Measurements from ENCODE around the gene RGS11.

The RGS11 gene

GRCh38 chr16:296806-297510 lies 21.2 kb upstream of the RGS11 start:
- no peak for DNase-seq (ENCODE audit: low read depth)

DNA sequence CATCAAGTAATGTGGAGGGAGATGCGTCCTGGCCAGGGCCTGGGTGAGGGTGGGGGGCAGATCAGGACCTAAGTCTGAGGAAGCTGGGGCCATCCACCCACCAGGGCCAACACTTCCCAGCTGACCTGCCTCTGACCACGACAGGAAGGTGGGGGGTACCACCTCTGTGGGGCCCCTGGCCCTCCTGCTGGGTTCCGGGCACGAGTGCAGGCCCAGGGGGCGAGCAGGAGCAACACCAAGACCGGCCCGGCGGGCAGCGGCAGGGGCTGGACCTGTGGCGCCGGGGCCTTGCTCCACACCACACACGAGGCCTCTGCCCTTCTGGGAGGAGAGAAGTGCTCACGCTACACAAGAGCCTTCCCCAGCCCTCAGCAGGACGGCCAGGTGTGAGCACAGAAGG lies 20.5 kb upstream of the RGS11 start:
- no peak for DNase-seq (ENCODE audit: low read depth)

- DNase-seq (ENCODE audit: low read depth): no peak
Measured at GRCh38 chr16:293043-293775, 17.5 kb upstream of the RGS11 start.

GRCh38 chr16:291539-291938 lies 15.8 kb upstream of the RGS11 start:
- no peak for DNase-seq (ENCODE audit: low read depth)

- DNase-seq (ENCODE audit: low read depth): no peak
Measured at GRCh38 chr16:290681-291405, 15.1 kb upstream of the RGS11 start.

DNA sequence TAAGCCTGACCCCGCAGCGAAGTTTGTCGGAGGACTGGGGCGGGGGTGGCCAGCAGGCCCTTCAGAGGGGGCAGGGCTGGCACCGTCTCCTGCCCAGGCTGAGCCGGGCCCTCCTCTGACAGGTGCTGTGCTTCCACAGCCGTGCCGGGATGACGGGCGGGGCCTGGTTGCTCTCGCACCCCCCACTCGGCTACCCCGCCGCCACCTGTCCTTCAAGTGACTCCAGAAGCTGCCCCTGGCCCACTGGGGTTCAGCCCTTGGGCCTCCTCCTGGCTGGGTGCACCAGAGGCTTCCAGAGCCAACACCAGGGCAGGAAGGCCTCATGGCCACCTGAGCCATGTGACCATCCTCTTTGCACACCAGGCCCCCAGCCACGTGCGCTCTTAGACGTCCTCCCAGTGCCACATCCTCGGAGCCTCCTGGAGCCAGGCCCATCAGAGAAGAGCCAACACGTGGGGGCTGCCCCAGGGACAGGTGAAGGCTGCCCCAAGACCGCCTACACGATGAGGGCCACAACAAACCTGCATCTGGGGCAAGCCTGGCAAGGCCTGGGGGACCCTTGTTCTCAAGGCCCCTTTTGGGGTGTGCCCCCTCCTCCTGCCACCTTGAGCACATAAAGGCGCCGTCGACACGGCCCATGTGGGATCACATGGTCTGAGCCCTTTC lies 14.4 kb upstream of the RGS11 start:
- DNase-seq (ENCODE audit: low read depth): no peak

- no peak for DNase-seq (ENCODE audit: low read depth)
Measured at GRCh38 chr16:289395-289997, 13.8 kb upstream of the RGS11 start.

DNA sequence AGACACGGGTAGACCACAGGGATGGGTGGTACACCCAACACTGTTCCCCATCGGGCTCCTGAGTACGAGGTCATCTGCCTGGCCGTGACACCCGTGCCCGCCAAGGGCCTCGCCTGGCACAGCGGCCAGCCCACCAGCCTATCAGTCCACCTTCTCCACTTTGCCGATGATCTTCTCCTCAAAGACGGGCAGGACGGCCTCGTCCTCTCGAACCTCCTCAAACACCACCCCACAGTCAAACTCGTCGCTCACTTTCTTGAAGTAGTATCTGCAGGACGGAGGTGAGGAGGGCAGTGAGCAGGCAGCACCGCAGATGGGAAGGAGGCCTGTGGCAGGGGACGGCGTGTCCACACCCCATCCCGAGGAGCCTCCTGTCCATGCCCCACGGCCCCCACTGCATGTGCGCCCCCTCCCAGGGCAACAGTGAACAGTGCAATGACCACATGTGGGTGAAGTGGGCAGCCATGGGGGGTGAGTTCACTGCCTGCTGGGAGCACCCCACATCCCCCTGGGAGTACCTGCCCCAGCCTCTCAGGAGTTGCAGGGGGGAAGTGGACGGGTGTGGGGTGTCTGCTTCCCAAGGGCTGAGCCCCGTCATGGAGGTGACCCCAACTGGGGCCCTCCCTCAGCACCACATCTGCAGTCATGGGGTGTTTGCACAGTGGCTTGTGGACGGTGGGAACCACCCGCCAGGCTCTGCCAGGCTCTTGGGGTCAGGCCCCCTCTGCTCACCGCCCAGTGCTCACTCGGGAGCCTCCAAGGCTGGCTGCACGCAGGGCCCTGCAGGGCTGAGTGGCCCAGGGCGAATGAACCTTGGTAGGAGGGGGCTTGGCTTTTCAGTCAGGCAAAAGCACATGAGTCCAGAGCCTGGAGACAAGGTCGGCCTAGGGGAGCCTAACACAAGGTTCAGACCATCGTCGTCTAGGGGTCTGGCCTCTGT lies 12.5 kb upstream of the RGS11 start:
- DNase-seq (ENCODE audit: low read depth): no peak

DNA sequence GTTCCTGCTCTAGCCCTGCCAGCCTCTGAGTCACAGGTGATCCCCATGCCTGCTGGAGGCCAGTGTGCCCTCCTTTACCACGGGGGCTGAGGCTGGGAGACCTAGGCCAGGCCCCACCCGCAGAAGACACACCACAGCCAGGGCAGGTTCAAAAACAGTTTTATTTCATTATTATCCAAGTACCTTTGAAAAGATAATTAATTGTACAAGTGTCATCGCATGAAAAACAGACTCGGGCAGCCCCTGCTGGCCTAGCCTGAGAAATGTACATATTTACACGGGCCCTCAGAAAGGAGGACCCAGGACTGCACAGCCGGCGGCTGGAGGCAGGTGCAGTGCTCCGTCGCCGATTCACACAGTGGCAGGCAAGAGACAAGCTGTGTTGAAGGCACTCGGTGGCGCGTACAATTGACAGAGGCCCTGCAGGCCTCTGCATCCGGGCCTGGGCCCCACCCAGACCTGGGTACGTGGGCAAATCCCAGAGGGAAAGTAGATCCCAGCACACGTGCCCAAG lies 11.6 kb upstream of the RGS11 start:
- DNase-seq (ENCODE audit: low read depth): no peak

DNA sequence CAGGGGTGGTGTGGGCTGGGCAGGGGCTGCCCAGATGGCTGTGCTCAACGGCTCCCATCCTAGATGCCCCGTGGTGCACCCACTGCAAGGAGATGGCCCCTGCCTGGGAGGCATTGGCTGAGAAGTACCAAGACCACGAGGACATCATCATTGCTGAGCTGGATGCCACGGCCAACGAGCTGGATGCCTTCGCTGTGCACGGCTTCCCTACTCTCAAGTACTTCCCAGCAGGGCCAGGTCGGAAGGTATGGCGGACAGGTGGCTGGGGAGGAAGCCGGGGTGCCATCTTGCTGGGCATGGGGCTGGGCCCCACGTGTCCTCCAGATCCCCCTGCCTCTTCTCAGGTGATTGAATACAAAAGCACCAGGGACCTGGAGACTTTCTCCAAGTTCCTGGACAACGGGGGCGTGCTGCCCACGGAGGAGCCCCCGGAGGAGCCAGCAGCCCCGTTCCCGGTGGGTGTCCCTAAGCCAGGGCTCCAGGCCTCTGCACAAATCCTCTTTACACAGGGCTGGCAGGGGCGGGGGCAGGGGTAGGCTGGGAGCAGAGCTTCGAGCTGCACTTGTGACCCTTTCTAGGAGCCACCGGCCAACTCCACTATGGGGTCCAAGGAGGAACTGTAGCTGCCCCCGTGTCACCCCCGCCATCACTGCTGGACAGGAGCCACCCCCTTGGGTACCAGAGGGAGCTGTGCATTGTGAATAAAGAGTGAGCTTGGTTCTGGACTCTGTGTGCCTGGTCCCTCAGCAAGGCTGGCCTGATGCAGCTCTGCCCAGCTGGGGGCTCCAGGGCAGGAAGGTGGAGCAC lies 10.9 kb upstream of the RGS11 start:
- no peak for DNase-seq (ENCODE audit: low read depth)

DNA sequence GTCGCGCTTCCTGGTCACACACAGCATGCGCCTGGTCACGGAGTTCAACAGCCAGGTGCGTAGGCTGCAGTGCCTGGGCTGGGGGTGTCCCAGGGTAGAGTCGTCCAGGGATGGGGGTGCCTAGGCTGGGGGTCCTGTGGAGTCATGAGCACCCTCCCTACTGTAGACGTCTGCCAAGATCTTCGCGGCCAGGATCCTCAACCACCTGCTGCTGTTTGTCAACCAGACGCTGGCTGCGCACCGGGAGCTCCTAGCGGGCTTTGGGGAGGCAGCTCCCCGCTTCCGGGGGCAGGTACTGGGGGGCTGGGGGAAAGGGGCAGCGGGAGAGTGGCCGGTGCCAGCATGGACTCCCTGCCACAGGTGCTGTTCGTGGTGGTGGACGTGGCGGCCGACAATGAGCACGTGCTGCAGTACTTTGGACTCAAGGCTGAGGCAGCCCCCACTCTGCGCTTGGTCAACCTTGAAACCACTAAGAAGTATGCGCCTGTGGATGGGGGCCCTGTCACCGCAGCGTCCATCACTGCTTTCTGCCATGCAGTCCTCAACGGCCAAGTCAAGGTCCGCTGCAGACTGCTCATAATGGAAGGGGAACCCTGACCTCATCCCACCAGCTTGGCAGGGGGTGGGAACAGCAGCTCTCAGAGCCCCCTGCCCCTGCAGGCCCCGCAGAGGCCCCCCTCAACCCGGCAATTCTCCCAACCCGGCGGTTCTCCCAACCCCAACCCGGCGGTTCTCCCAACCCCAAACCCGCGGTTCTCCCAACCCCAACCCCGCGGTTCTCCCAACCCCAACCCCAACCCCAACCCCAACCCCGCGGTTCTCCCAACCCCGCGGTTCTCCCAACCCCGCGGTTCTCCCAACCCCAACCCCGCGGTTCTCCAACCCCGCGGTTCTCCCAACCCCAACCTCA lies 9.7 kb upstream of the RGS11 start:
- no peak for DNase-seq (ENCODE audit: low read depth)

DNA sequence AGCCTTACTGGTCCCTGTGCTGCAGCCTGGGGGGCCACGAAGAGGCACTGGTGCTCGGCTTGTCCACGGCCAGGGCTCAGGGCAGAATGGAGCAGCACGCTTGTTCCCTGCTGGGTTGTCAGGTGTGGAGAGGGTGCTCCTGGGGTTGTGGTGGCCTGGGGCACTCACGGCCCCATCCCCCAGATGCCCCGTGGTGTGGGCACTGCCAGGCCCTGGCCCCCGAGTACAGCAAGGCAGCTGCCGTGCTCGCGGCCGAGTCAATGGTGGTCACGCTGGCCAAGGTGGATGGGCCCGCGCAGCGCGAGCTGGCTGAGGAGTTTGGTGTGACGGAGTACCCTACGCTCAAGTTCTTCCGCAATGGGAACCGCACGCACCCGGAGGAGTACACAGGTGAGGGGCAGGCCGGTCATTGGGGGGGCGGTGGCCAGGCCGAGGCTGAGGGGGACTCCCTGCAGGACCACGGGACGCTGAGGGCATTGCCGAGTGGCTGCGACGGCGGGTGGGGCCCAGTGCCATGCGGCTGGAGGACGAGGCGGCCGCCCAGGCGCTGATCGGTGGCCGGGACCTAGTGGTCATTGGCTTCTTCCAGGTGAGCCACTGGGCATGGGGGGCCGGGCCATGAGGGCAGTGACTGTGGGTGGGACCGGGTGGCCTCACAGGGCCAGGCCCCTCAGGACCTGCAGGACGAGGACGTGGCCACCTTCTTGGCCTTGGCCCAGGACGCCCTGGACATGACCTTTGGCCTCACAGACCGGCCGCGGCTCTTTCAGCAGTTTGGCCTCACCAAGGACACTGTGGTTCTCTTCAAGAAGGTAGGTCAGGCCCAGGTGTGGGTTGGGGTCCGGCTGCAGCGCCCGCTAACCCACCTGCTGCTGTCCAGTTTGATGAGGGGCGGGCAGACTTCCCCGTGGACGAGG lies 8.7 kb upstream of the RGS11 start:
- no peak for DNase-seq (ENCODE audit: low read depth)

GRCh38 chr16:283033-283805 lies 7.5 kb upstream of the RGS11 start, which contains the start of gene PDIA2:
Gene PDIA2, plus strand, starts transcription at chr16:283164. Its CDS starts 6 bp downstream, at chr16:283170.
- no peak for DNase-seq (ENCODE audit: low read depth)

GRCh38 chr16:282491-282890 lies 6.7 kb upstream of the RGS11 start:
- no peak for DNase-seq (ENCODE audit: low read depth)

- DNase-seq (ENCODE audit: low read depth): no peak
Measured at GRCh38 chr16:281660-282255, 6.0 kb upstream of the RGS11 start.

DNA sequence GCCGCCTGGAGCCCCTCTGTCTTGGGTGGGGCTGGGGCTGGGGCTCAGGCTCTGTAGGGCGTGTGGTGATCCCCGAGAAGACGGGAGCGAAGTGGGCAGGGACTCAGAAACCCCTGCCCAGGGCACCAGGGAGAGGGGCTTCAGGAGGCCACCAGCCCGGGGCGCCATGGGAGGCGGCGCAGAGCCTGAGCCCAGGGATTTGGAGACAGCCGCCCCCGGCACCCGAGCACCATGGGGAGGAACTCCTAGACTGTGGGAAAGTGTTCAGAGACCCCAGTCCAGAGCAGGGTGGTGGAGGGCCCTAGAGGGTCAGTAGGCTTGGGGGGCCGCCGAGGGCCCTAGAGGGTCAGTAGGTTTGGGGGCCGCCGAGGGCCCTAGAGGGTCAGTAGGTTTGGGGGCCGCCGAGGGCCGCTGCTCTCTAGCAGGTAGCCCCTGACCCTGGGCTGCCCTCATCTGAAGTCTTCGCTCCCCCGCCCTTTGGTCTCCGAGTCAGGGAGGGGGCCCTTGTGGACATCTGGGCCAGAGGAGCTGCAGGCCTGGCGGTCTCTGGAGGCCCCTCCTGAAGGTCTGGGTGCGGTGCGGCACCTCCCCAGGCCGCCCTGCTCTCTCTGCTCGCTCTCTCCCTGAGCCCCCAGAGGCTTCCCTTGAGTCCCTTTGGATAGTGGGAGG lies 5.4 kb upstream of the RGS11 start:
- no peak for DNase-seq (ENCODE audit: low read depth)

All from ELR (cell line).